Measurements from ENCODE around the gene MCEMP1. TPM values are rescaled to one million over a fixed set of nuclear protein-coding genes. Genes with fewer than 3 reads are reported as not detected.

The MCEMP1 gene
- total RNA-seq, 1 experiment from 2014 or later: not detected

- Mint-ChIP-seq H3K9me3 (ENCODE audit: low read depth, unreplicated experiment) (no peaks in the 10 kb centered on the region), H3K36me3 (ENCODE audit: insufficient read depth, unreplicated experiment) (peaks cover 7% of the 10 kb centered on the region), H3K4me1 (ENCODE audit: low read depth, unreplicated experiment) (peaks cover 11% of the 10 kb centered on the region), H3K4me3 (ENCODE audit: low read depth, unreplicated experiment) (no peak overlapping the region), H3K27me3 (ENCODE audit: unreplicated experiment) (no peaks in the 10 kb centered on the region), H3K27ac (ENCODE audit: unreplicated experiment) (no peak overlapping the region)
- no peak for DNase-seq
- BruUV-seq (replicated peaks): no TSS peak
- TF ChIP-seq CTCF (IDR thresholded peaks at IDR 0.05; ENCODE audit: unreplicated experiment): no peak
- CTCF ChIA-PET: interaction anchor here (0.7 kb wide), 1 partner anchor 89 kb away, joined by 3 read pairs; no protein-coding TSS in a partner anchor
- intact Hi-C loops (cut with micrococcal nuclease; ENCODE audit: unreplicated experiment): no loop called here
These were observed 19.6 kb upstream of the MCEMP1 start for GRCh38 chr19:7657131-7657751.

- Mint-ChIP-seq H3K36me3 (ENCODE audit: insufficient read depth, unreplicated experiment) (peaks cover under 1% of the 10 kb centered on the region), H3K9me3 (ENCODE audit: low read depth, unreplicated experiment) (no peaks in the 10 kb centered on the region), H3K4me3 (ENCODE audit: low read depth, unreplicated experiment) (no peak overlapping the region), H3K27ac (ENCODE audit: unreplicated experiment) (no peak overlapping the region), H3K4me1 (ENCODE audit: low read depth, unreplicated experiment) (peaks cover under 1% of the 10 kb centered on the region), H3K27me3 (ENCODE audit: unreplicated experiment) (no peaks in the 10 kb centered on the region)
- BruUV-seq (replicated peaks): no TSS peak
- no peak for TF ChIP-seq CTCF (IDR thresholded peaks at IDR 0.05; ENCODE audit: unreplicated experiment)
- intact Hi-C loops (cut with micrococcal nuclease; ENCODE audit: unreplicated experiment): no loop called here
- CTCF ChIA-PET: no interaction called here
- DNase-seq: no peak
These were observed 18.6 kb upstream of the MCEMP1 start for GRCh38 chr19:7658219-7658686.

- DNase-seq: no peak
- intact Hi-C loops (cut with micrococcal nuclease; ENCODE audit: unreplicated experiment): no loop called here
- no peaks in the 10 kb centered on the region for H3K4me1 Mint-ChIP-seq (ENCODE audit: low read depth, unreplicated experiment)
- no peak overlapping the region for H3K27ac Mint-ChIP-seq (ENCODE audit: unreplicated experiment)
- no TSS peak for BruUV-seq (replicated peaks)
- H3K27me3 Mint-ChIP-seq (ENCODE audit: unreplicated experiment): no peaks in the 10 kb centered on the region
- CTCF ChIA-PET: no interaction called here
- H3K4me3 Mint-ChIP-seq (ENCODE audit: low read depth, unreplicated experiment): no peak overlapping the region
- H3K9me3 Mint-ChIP-seq (ENCODE audit: low read depth, unreplicated experiment): no peaks in the 10 kb centered on the region
- TF ChIP-seq CTCF (IDR thresholded peaks at IDR 0.05; ENCODE audit: unreplicated experiment): no peak
- H3K36me3 Mint-ChIP-seq (ENCODE audit: insufficient read depth, unreplicated experiment): no peaks in the 10 kb centered on the region
These were observed 14.9 kb upstream of the MCEMP1 start for GRCh38 chr19:7661744-7662538.

GRCh38 chr19:7662657-7663056 lies 14.2 kb upstream of the MCEMP1 start:
- H3K4me3 Mint-ChIP-seq (ENCODE audit: low read depth, unreplicated experiment): no peak overlapping the region
- H3K27me3 Mint-ChIP-seq (ENCODE audit: unreplicated experiment): no peaks in the 10 kb centered on the region
- BruUV-seq (replicated peaks): no TSS peak
- no peak overlapping the region for H3K27ac Mint-ChIP-seq (ENCODE audit: unreplicated experiment)
- no peaks in the 10 kb centered on the region for H3K9me3 Mint-ChIP-seq (ENCODE audit: low read depth, unreplicated experiment)
- TF ChIP-seq CTCF (IDR thresholded peaks at IDR 0.05; ENCODE audit: unreplicated experiment): no peak
- H3K36me3 Mint-ChIP-seq (ENCODE audit: insufficient read depth, unreplicated experiment): no peaks in the 10 kb centered on the region
- no peaks in the 10 kb centered on the region for H3K4me1 Mint-ChIP-seq (ENCODE audit: low read depth, unreplicated experiment)
- intact Hi-C loops (cut with micrococcal nuclease; ENCODE audit: unreplicated experiment): no loop called here
- DNase-seq: no peak
- CTCF ChIA-PET: no interaction called here
